ENCODE measurements around the gene RBM43. TPM values are rescaled to one million over a fixed set of nuclear protein-coding genes. Genes with fewer than 3 reads are reported as not detected.

The RBM43 gene
- total RNA-seq, 1 experiment from 2014 or later = 4.0 TPM

DNA sequence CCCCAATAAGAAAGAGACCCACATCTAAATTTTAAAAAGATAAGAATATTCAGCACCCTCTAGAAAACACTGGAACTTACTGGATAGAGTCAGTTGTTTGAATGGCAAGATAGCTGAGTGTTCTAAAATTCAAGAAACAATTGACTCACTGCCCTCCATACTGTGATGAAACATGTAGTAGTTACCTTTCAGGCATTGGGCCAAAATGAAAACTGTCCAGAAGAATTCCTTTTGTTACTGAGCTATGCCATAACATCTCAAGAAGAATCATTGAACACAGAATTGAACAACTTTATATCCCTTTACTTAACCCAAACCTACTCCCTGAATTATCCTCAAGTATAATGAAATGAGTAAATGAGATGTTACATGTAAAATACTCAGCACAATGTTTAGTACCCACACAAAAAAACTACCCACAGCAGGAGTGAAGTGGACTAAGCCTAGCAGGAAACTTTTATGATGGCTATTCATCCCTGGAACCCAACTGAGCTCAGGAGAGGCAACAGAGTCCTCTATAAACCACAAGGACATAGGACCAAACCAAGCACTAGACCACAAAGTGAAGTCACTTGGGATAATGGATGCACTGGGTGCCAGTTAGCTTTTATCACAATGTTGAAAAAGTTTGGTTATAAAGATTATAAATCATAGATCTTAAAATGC, 32.7 kb downstream of the RBM43 start:
- intact Hi-C loops (cut with micrococcal nuclease; ENCODE audit: unreplicated experiment) = no loop called here
- no peaks in the 10 kb centered on the region for H3K36me3 ChIP-seq (ENCODE audit: insufficient read depth, low read length, poor library complexity, severe bottlenecking)
- H3K27me3 ChIP-seq (replicated peaks; ENCODE audit: insufficient read depth, low read depth, low read length, poor library complexity) = no peaks in the 10 kb centered on the region
- CTCF ChIA-PET = no interaction called here
- H3K9me3 ChIP-seq (ENCODE audit: low read depth, low read length, poor library complexity, severe bottlenecking) = no peaks in the 10 kb centered on the region
- H3K4me1 ChIP-seq (ENCODE audit: insufficient read depth, low read length, poor library complexity, severe bottlenecking) = no peaks in the 10 kb centered on the region
- no peak for DNase-seq (ENCODE audit: low spot score)
- BruUV-seq (replicated peaks) = no TSS peak
- TF ChIP-seq CTCF (conservative IDR thresholded peaks at IDR 0.05; ENCODE audit: low read depth, low read length) (no peak), EZH2 (IDR thresholded peaks at IDR 0.05; ENCODE audit: borderline replicate concordance, low read depth, low read length, poor library complexity, severe bottlenecking) (no peak)
- H3K4me3 ChIP-seq (ENCODE audit: low read depth, low read length, poor library complexity, severe bottlenecking) = no peak overlapping the region
- POLR2A ChIA-PET (ENCODE audit: low non-redundant PET) = no interaction called here
- no peak overlapping the region for H3K27ac ChIP-seq (ENCODE audit: low read depth, low read length, poor library complexity, severe bottlenecking)

- no peak for DNase-seq (ENCODE audit: low spot score)
- intact Hi-C loops (cut with micrococcal nuclease; ENCODE audit: unreplicated experiment) = no loop called here
- BruUV-seq (replicated peaks) = no TSS peak
- CTCF ChIA-PET = no interaction called here
- POLR2A ChIA-PET (ENCODE audit: low non-redundant PET) = no interaction called here
- Histone ChIP-seq H3K9me3 (ENCODE audit: low read depth, low read length, poor library complexity, severe bottlenecking) (no peaks in the 10 kb centered on the region), H3K36me3 (ENCODE audit: insufficient read depth, low read length, poor library complexity, severe bottlenecking) (no peaks in the 10 kb centered on the region), H3K4me3 (ENCODE audit: low read depth, low read length, poor library complexity, severe bottlenecking) (no peak overlapping the region), H3K4me1 (ENCODE audit: insufficient read depth, low read length, poor library complexity, severe bottlenecking) (no peaks in the 10 kb centered on the region), H3K27ac (ENCODE audit: low read depth, low read length, poor library complexity, severe bottlenecking) (no peak overlapping the region), H3K27me3 (replicated peaks; ENCODE audit: insufficient read depth, low read depth, low read length, poor library complexity) (no peaks in the 10 kb centered on the region)
- TF ChIP-seq EZH2 (IDR thresholded peaks at IDR 0.05; ENCODE audit: borderline replicate concordance, low read depth, low read length, poor library complexity, severe bottlenecking) (no peak), CTCF (conservative IDR thresholded peaks at IDR 0.05; ENCODE audit: low read depth, low read length) (no peak)
Observed at GRCh38 chr2:151217343-151217742, 44.3 kb downstream of the RBM43 start.

GRCh38 chr2:151207100-151207499, 54.6 kb downstream of the RBM43 start:
- no TSS peak for BruUV-seq (replicated peaks)
- TF ChIP-seq EZH2 (IDR thresholded peaks at IDR 0.05; ENCODE audit: borderline replicate concordance, low read depth, low read length, poor library complexity, severe bottlenecking) (no peak), CTCF (conservative IDR thresholded peaks at IDR 0.05; ENCODE audit: low read depth, low read length) (no peak)
- POLR2A ChIA-PET (ENCODE audit: low non-redundant PET) = no interaction called here

More at GRCh38 chr2:151207100-151207499, 54.6 kb downstream of the RBM43 start:
- no peak for DNase-seq (ENCODE audit: low spot score)
- Histone ChIP-seq H3K4me1 (ENCODE audit: insufficient read depth, low read length, poor library complexity, severe bottlenecking) (no peaks in the 10 kb centered on the region), H3K36me3 (ENCODE audit: insufficient read depth, low read length, poor library complexity, severe bottlenecking) (no peaks in the 10 kb centered on the region), H3K9me3 (ENCODE audit: low read depth, low read length, poor library complexity, severe bottlenecking) (no peaks in the 10 kb centered on the region), H3K27me3 (replicated peaks; ENCODE audit: insufficient read depth, low read depth, low read length, poor library complexity) (no peaks in the 10 kb centered on the region), H3K4me3 (ENCODE audit: low read depth, low read length, poor library complexity, severe bottlenecking) (no peak overlapping the region), H3K27ac (ENCODE audit: low read depth, low read length, poor library complexity, severe bottlenecking) (no peak overlapping the region)
- intact Hi-C loops (cut with micrococcal nuclease; ENCODE audit: unreplicated experiment) = no loop called here
- CTCF ChIA-PET = interaction anchor here (0.7 kb wide), 1 partner anchor 53 kb away, joined by 7 read pairs; no protein-coding TSS in a partner anchor

All from A673 (cell line).